Endothelial cell of umbilical vein (primary cell): Measurements from ENCODE around the gene GALNT1. TPM values are rescaled to one million over a fixed set of nuclear protein-coding genes. Genes with fewer than 3 reads are reported as not detected.

ENCODE experiments used
- BruUV-seq: library from RNA; stranded (reverse); fragments of 400-500 nt; replicated peaks from 2 replicates; lab custom pipeline; 2021; lab: Mats Ljungman, UMichigan
- CTCF ChIA-PET: fragments of 300-600, 350-600 bp; sonication (Branson Sonifier 250); formaldehyde crosslinking; loops from one replicate; lab custom pipeline; 2021; ENCODE audit warnings: antibody characterized with exemption, inconsistent platforms; lab: Charles Lee
- POLR2A ChIA-PET: fragments of 300-600, 350-600 bp; sonication (Branson Sonifier 250); formaldehyde crosslinking; loops from one replicate; lab custom pipeline; 2021; ENCODE audit warnings: antibody characterized with exemption, inconsistent platforms; lab: Charles Lee
- DNase-seq: peaks from one replicate; pipeline ENCODE4 v3.0.0-alpha.2; 2011; ENCODE audit warnings: low read depth, low spot score
- FAIRE-seq: peaks from 2 replicates; lab custom pipeline; 2011; peaks lifted over from hg19 to GRCh38; lab: Jason Lieb, UNC
- H2AFZ ChIP-seq: 2 replicates; pipeline ENCODE4 v1.6.0; 2012; ENCODE audit warnings: low read depth, low read length, control low read depth, inconsistent platforms
- H3K27ac ChIP-seq: 2 replicates; pipeline ENCODE4 v1.5.1; 2011; ENCODE audit warnings: low read depth, mild to moderate bottlenecking, control low read depth, low read length, moderate library complexity; ENCODE audit not compliant: insufficient read depth
- H3K27me3 ChIP-seq, 2 experiments: 2 replicates each; pipeline versions ENCODE4 v1.6.0 to v1.6.1; 2011; ENCODE audit warnings: low read length in 2 of 2, mixed read lengths in 1 of 2; ENCODE audit not compliant: control insufficient read depth in 2 of 2, insufficient read depth in 2 of 2
- H3K36me3 ChIP-seq, 2 experiments: 2 replicates in 1 of 2; 3 replicates in 1 of 2; pipeline ENCODE4 v1.5.1; 2011; ENCODE audit warnings: low read length in 2 of 2, mild to moderate bottlenecking in 1 of 2, moderate library complexity in 1 of 2; ENCODE audit not compliant: control insufficient read depth in 2 of 2, insufficient read depth in 2 of 2; ENCODE audit errors: extremely low read depth in 1 of 2
- H3K4me1 ChIP-seq: 3 replicates; pipeline ENCODE4 v1.5.1; 2011; ENCODE audit warnings: mild to moderate bottlenecking, low read length; ENCODE audit not compliant: control insufficient read depth, insufficient read depth; ENCODE audit errors: extremely low read depth
- H3K4me2 ChIP-seq: 2 replicates; pipeline ENCODE4 v1.6.1; 2011; ENCODE audit warnings: low read length, control low read depth, mixed read lengths; ENCODE audit not compliant: insufficient read depth
- H3K4me3 ChIP-seq, 3 experiments: fragments of 200-600 bp in 1 of 3; sonication (generic), shearing (Covaris generic) in 1 of 3; replicated peaks in 1 of 3; 2 replicates each; pipeline ENCODE4 v1.5.1; 2011 to 2016; ENCODE audit warnings: control low read depth in 3 of 3, low read length in 3 of 3, mild to moderate bottlenecking in 2 of 3, inconsistent platforms in 1 of 3, low read depth in 1 of 3, moderate library complexity in 1 of 3; ENCODE audit not compliant: insufficient read depth in 1 of 3
- H3K79me2 ChIP-seq: 2 replicates; pipeline ENCODE4 v1.6.0; 2012; ENCODE audit warnings: low read length, inconsistent platforms; ENCODE audit not compliant: control insufficient read depth, insufficient read depth
- H3K9ac ChIP-seq: replicated peaks from 2 replicates; pipeline ENCODE3; 2011; ENCODE audit warnings: low read length, control low read depth; ENCODE audit not compliant: insufficient read depth; ENCODE audit errors: extremely low read depth
- H3K9me1 ChIP-seq: replicated peaks from 3 replicates; pipeline ENCODE4 v1.6.0; 2011; ENCODE audit warnings: mild to moderate bottlenecking, low read length; ENCODE audit not compliant: control insufficient read depth, insufficient read depth; ENCODE audit errors: extremely low read depth
- H3K9me3 ChIP-seq: replicated peaks from 2 replicates; pipeline ENCODE4 v1.5.1; 2012; ENCODE audit warnings: low read length, inconsistent platforms; ENCODE audit not compliant: control insufficient read depth, insufficient read depth
- H4K20me1 ChIP-seq: replicated peaks from 2 replicates; pipeline ENCODE3; 2011; ENCODE audit warnings: mild to moderate bottlenecking, low read length; ENCODE audit not compliant: control insufficient read depth, insufficient read depth; ENCODE audit errors: extremely low read depth
- EZH2 ChIP-seq: IDR thresholded peaks from 2 replicates; pipeline ENCODE4 v1.6.1; 2012; ENCODE audit warnings: borderline replicate concordance, low read depth, mild to moderate bottlenecking, moderate library complexity, low read length, inconsistent platforms; ENCODE audit not compliant: severe bottlenecking
- FOS ChIP-seq: IDR thresholded peaks from 2 replicates; pipeline ENCODE4 v1.6.1; 2011; ENCODE audit warnings: mild to moderate bottlenecking, low read length, moderate library complexity, borderline replicate concordance; ENCODE audit not compliant: insufficient read depth
- GATA2 ChIP-seq: IDR thresholded peaks from 2 replicates; pipeline ENCODE4 v1.7.0; 2011; ENCODE audit warnings: low read depth, mild to moderate bottlenecking, moderate library complexity, mixed read lengths, low read length; ENCODE audit not compliant: insufficient read length, insufficient read depth
- JUN ChIP-seq: IDR thresholded peaks from 2 replicates; pipeline ENCODE4 v1.6.1; 2011; ENCODE audit warnings: borderline replicate concordance, low read depth; ENCODE audit not compliant: insufficient read length, insufficient read depth
- MYC ChIP-seq: IDR thresholded peaks from one replicate; pipeline ENCODE4 v1.6.1; 2011; ENCODE audit warnings: mild to moderate bottlenecking, low read depth, low read length
- POLR2A ChIP-seq: IDR thresholded peaks from 2 replicates; pipeline ENCODE4 v1.6.1; 2012; ENCODE audit warnings: low read depth, mild to moderate bottlenecking, control low read depth, low read length
- POLR2AphosphoS5 ChIP-seq: IDR thresholded peaks from 2 replicates; pipeline ENCODE4 v1.6.1; 2012; ENCODE audit warnings: low read depth, mild to moderate bottlenecking, control low read depth, low read length, moderate library complexity; ENCODE audit not compliant: insufficient read depth
- dilution Hi-C: fragments of 300-500 bp; cut with MboI; formaldehyde crosslinking; loops from one replicate; pipeline ENCODE4 v1.15.0; 2019; ENCODE audit warnings: low sequenced_read_pairs; ENCODE audit not compliant: extremely low pct_ligation_motif_present
- intact Hi-C: fragments of 100-400 bp; cut with micrococcal nuclease; formaldehyde crosslinking; loops from one replicate; pipeline ENCODE4 v1.10.0; 2022
- polyA plus RNA-seq, 4 experiments: library from polyadenylated mRNA; depleted of rRNA in 3 of 4; stranded (reverse) in 3 of 4; unstranded in 1 of 4; fragments of >200 nt; gene quantifications; 2 replicates each; pipeline versions ENCODE4 v1.2.1 to v1.2.3, GENCODE V29; 2011 to 2012; ENCODE audit warnings: missing spikeins in 1 of 4
- total RNA-seq: library from RNA; stranded (reverse); gene quantifications from 2 replicates; pipeline ENCODE4 v1.2.3, GENCODE V29; 2021
- TF ChIP-seq, protein P1 (sequence below): IDR thresholded peaks from 2 replicates; pipeline ENCODE4 v1.6.1; 2011; ENCODE audit not compliant: insufficient read depth, insufficient read length
- TF ChIP-seq, protein P2 (sequence below), 2 donors: IDR thresholded peaks; 1 replicate in 1 of 2; 2 replicates in 1 of 2; pipeline ENCODE4 v1.5.1; 2011; ENCODE audit warnings: low read length in 2 of 2, mild to moderate bottlenecking in 2 of 2, moderate library complexity in 2 of 2, control low read depth in 1 of 2, inconsistent platforms in 1 of 2, low read depth in 1 of 2; ENCODE audit not compliant: insufficient read depth in 1 of 2; ENCODE audit errors: extremely low read depth in 1 of 2

GALNT1 gene
- total and polyA plus RNA-seq, 2 donors (not counting 3 experiments of a cell fraction or from before 2014, with no cell fraction given): 89.9 to 360 TPM

DNA sequence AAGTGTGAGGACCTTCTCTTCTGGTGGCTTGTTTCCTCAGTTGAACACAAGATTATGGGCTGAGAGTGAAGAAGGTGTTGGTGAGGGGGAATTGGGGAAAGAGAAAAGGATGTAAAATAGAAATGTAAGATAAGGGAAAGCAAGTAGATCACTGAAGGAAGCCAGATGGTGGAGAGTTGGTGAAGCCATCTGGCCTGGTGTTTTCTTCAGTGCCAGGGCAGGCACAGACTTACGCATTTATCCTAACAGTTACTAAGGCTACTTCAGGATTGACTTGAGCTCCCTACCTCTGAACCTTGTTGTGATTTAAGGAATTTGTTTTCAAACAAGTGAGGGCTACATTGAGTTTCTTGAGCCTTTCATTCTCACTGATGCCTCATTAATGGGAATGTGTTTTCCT is 113.8 kb downstream of the GALNT1 start:
- no peaks in the 10 kb centered on the region for H3K9me3 ChIP-seq
- ChIA-PET POLR2A (no interaction called here), CTCF (no interaction called here)
- peaks cover 3% of the 10 kb centered on the region for H3K4me1 ChIP-seq
- H3K9me1 ChIP-seq: no peaks in the 10 kb centered on the region
- TF ChIP-seq MYC (no peak), GATA2 (no peak), POLR2AphosphoS5 (no peak), FOS (no peak), JUN (no peak), EZH2 (no peak), POLR2A (no peak)
- TF ChIP-seq, protein P1, sequence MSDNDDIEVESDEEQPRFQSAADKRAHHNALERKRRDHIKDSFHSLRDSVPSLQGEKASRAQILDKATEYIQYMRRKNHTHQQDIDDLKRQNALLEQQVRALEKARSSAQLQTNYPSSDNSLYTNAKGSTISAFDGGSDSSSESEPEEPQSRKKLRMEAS: no peak
- TF ChIP-seq, protein P2, sequence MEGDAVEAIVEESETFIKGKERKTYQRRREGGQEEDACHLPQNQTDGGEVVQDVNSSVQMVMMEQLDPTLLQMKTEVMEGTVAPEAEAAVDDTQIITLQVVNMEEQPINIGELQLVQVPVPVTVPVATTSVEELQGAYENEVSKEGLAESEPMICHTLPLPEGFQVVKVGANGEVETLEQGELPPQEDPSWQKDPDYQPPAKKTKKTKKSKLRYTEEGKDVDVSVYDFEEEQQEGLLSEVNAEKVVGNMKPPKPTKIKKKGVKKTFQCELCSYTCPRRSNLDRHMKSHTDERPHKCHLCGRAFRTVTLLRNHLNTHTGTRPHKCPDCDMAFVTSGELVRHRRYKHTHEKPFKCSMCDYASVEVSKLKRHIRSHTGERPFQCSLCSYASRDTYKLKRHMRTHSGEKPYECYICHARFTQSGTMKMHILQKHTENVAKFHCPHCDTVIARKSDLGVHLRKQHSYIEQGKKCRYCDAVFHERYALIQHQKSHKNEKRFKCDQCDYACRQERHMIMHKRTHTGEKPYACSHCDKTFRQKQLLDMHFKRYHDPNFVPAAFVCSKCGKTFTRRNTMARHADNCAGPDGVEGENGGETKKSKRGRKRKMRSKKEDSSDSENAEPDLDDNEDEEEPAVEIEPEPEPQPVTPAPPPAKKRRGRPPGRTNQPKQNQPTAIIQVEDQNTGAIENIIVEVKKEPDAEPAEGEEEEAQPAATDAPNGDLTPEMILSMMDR (IDR thresholded peaks at IDR 0.05; ENCODE audit: extremely low read depth in 1 of 2, insufficient read depth in 1 of 2, low read depth in 1 of 2, low read length in 2 of 2): no peak
- H4K20me1 ChIP-seq: no peaks in the 10 kb centered on the region
- H3K4me3 ChIP-seq: no peak overlapping the region
- dilution Hi-C loops (no loop called here), intact Hi-C loops (no loop called here)
- H2AFZ ChIP-seq: no peak overlapping the region
- peaks cover 2% of the 10 kb centered on the region for H3K79me2 ChIP-seq
- no peaks in the 10 kb centered on the region for H3K27me3 ChIP-seq
- BruUV-seq: no TSS peak
- no peak overlapping the region for H3K27ac ChIP-seq
- no peak for FAIRE-seq
- peaks cover 4 to 11% of the 10 kb centered on the region in 2 experiments for H3K36me3 ChIP-seq
- H3K9ac ChIP-seq: no peak overlapping the region
- no peak overlapping the region for H3K4me2 ChIP-seq
- DNase-seq: no peak
